Progenitor cell of endocrine pancreas (in vitro differentiated cells): ENCODE data around the gene TECPR2. TPM values are rescaled to one million over a fixed set of nuclear protein-coding genes. Genes with fewer than 3 reads are reported as not detected.

Experiments
- DNase-seq: peaks from one replicate; pipeline ENCODE4 v3.0.0; 2021; ENCODE audit warnings: low spot score; ENCODE audit not compliant: unreplicated experiment
- H3K27ac Mint-ChIP-seq: 2 replicates; pipeline ENCODE4 v1.8.0; 2021; ENCODE audit warnings: mild to moderate bottlenecking, moderate library complexity, mixed read lengths
- H3K27me3 Mint-ChIP-seq: 2 replicates; pipeline ENCODE4 v1.8.0; 2021; ENCODE audit warnings: mixed read lengths
- H3K36me3 Mint-ChIP-seq: 2 replicates; pipeline ENCODE4 v1.8.0; 2022; ENCODE audit warnings: mixed read lengths; ENCODE audit not compliant: insufficient read depth
- H3K4me1 Mint-ChIP-seq: 2 replicates; pipeline ENCODE4 v1.8.0; 2021; ENCODE audit warnings: low read depth, mixed read lengths
- H3K4me3 Mint-ChIP-seq: 2 replicates; pipeline ENCODE4 v1.8.0; 2021; ENCODE audit warnings: low read depth, mild to moderate bottlenecking, moderate library complexity, mixed read lengths
- H3K9me3 Mint-ChIP-seq: 2 replicates; pipeline ENCODE4 v1.8.0; 2021; ENCODE audit warnings: low read depth, mixed read lengths
- total RNA-seq: library from RNA; stranded (reverse); gene quantifications from 2 replicates; pipeline ENCODE4 v1.2.1, GENCODE V29; 2021
- TF ChIP-seq, protein P1 (sequence below): fragments of 200-600 bp; sonication (generic); IDR thresholded peaks from one replicate; pipeline ENCODE4 v1.5.0; 2021; ENCODE audit warnings: antibody characterized with exemption, mild to moderate bottlenecking; ENCODE audit not compliant: unreplicated experiment

Gene TECPR2
- total RNA-seq, 1 donor from 2014 or later = 34.2 TPM

DNA sequence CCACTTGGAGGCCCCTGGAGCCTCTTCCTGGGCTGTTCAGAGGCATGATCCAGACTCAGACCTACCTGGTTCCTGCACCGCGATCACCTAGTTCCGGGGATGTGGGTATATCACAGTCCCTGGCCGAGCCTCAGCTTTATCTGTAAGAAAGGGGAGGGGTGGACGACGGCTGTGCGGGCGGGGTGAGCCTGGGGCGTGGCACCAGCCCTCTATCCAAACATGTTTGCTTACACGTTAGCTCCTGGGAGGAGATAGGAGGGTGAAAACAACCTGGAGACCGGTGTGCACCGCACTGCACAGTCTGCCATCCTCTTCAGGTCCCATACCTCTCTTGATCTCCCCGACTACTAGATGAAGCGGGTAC lies 145.7 kb downstream of the TECPR2 start:
- Mint-ChIP-seq H3K4me1 (peaks cover 15% of the 10 kb centered on the region), H3K4me3 (peak overlapping the region; percentile 76), H3K27me3 (no peaks in the 10 kb centered on the region), H3K9me3 (no peaks in the 10 kb centered on the region), H3K27ac (peak overlapping the region; percentile 95), H3K36me3 (peaks cover 4% of the 10 kb centered on the region)
- no peak for DNase-seq
- TF ChIP-seq, protein P1, sequence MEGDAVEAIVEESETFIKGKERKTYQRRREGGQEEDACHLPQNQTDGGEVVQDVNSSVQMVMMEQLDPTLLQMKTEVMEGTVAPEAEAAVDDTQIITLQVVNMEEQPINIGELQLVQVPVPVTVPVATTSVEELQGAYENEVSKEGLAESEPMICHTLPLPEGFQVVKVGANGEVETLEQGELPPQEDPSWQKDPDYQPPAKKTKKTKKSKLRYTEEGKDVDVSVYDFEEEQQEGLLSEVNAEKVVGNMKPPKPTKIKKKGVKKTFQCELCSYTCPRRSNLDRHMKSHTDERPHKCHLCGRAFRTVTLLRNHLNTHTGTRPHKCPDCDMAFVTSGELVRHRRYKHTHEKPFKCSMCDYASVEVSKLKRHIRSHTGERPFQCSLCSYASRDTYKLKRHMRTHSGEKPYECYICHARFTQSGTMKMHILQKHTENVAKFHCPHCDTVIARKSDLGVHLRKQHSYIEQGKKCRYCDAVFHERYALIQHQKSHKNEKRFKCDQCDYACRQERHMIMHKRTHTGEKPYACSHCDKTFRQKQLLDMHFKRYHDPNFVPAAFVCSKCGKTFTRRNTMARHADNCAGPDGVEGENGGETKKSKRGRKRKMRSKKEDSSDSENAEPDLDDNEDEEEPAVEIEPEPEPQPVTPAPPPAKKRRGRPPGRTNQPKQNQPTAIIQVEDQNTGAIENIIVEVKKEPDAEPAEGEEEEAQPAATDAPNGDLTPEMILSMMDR = no peak

DNA sequence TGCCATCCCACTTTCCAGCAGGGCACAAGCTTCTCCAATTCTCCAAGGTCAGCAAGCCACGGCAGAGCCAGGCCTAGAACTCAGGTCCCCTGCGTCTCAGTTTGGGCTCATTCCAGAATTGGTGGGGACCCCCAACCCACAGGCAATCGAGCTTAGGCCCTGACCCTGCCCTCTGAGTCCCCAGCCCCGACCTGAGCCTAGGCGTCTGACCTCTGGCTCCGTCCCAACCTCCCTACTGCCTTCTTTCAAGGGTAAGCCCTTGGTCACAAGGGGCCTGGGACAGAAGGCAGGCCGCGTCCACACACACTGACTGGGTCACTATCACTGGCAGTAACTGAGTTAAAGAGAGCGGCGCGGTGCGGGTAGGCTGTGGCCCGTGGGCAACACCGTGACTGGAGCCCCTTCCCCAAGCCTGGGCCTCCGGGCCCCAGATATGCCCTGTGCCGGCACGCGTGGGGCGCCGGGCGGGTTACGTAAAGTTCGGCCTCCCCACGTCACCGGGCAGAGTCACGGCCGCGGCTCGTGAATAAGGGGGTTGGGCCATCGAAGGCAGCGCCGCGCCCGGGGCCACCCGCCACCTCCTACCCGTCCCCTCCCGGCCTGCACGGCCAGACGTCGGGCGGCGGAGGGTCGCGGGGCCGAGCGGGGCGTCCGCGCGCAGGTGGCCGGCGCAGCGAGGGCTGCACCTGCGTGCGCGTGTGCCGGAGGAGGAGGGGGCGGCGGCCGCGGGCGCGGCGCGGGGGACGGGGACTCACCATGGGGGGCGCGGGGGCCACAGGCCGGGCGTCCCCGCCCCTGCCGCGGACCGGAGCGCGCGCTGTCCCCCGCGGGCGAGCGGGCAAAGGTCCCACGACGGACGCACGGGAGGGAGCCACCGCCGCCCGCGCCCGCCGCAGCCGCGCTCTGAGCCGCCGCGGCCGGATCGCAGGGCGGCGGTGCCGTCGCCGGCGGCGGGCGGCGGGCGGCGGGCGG lies 146.3 kb downstream of the TECPR2 start:
- DNase-seq = peak; percentile 37
- peaks cover 4% of the 10 kb centered on the region for H3K36me3 Mint-ChIP-seq
- H3K27me3 Mint-ChIP-seq = no peaks in the 10 kb centered on the region
- H3K4me3 Mint-ChIP-seq = peak overlapping the region; percentile 76
- H3K9me3 Mint-ChIP-seq = no peaks in the 10 kb centered on the region
- TF ChIP-seq, protein P1 = no peak
- peak overlapping the region; percentile 95 for H3K27ac Mint-ChIP-seq
- H3K4me1 Mint-ChIP-seq = peaks cover 15% of the 10 kb centered on the region

DNA sequence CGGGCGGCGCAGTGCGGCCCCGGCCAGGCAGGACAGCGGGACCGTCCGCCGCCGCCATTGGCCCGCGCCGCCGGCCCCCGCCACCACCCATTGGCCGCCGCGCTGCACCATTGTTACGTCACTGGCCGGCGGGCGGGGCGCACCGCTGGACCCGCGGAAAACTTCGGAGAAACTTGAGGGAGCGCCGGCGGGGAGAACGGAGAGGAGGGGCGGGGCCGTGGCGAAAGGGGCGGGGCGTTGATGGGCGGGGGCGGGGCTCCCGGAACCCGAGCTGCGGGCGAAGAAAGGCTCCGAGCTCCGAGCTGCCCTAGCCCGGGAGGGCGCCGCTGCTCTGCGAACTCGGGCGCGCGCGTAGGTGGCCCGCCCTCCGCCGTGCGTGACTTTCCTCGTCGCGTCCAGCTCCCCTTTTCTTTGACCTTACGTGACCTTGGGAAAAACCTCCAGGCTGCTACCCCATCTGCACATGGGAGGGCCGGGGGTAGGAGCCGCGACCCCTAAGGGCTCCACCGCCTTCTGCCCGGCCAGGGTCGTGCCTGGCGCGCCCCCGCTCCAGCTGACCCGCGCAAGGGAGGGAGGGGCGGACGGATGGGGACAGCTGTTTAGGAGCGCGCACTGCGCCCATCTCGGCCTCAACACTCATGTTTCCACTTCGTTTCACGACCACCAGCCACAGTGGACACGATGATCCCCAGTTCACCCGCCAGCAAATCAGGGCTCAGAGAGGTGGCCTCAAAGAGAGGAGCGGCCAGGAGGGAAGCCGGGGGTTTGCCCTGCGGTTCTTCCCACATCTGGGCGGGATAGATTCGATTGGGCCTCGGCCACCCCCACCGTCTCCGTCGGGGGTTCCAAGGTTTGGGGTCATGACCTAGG lies 147.2 kb downstream of the TECPR2 start, which contains the start of gene ANKRD9:
Gene ANKRD9 (minus strand): TSS at position 31 of the 870 bp plus-strand sequence. CDS start 1,887 bp downstream, outside the sequence.
- peak within 1 kb of the TSS; percentile 76 for H3K4me3 Mint-ChIP-seq
- H3K27ac Mint-ChIP-seq = peak within 1 kb of the TSS; percentile 95
- H3K36me3 Mint-ChIP-seq = peaks cover 4% of the 10 kb centered on the region
- no peaks in the 10 kb centered on the region for H3K9me3 Mint-ChIP-seq
- peaks cover 15% of the 10 kb centered on the region for H3K4me1 Mint-ChIP-seq
- H3K27me3 Mint-ChIP-seq = no peaks in the 10 kb centered on the region
- peak; percentile 93 for DNase-seq
- TF ChIP-seq, protein P1 = peak; percentile 6

DNA sequence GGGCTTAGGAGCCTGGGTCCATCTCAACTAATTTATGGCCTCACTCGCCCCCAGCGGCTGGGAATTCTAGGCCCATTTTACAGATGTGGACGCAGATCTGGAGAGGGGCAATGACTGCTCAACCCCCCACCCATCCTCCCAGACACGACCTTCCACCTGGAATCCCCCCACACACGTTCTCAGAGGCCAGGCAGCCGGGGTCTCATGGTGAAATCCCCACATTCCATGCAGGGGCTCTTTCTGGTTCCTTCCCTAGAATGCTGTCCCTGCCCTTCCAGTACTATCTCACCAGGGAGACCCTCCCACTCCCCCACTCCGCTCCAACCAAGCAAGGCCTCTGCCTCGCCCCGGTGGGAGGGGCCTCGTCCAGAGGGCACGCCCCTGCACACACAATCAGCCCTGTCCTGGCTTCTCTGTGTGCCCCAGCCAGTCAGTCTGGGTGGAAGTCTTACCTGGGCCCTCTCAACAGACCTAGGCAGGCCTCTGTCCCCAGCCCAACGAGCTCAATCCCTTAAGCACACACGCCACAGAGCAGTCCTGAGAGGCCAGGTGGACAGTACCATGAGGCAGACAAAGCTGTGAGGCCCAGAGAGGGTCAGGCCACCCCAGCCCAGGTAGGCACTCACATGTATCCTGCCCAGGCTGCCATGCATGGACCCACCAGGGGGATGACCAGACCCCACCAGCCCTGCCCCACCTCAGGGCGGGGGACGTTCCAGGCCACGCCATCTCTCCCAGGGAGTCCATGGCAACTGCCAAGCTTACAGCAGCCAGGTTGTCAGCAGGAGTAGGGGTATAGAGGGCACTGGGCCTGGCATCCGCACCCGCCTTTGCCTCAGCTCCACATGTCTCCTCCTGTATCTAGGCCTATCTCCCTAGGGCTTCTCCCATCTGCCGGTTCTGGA lies 148.1 kb downstream of the TECPR2 start:
- peaks cover 4% of the 10 kb centered on the region for H3K36me3 Mint-ChIP-seq

More for the DNA sequence above, 148.1 kb downstream of the TECPR2 start:
- TF ChIP-seq, protein P1 = no peak
- Mint-ChIP-seq H3K27me3 (no peaks in the 10 kb centered on the region), H3K9me3 (no peaks in the 10 kb centered on the region), H3K4me1 (peaks cover 15% of the 10 kb centered on the region), H3K4me3 (peak overlapping the region; percentile 76), H3K27ac (peak overlapping the region; percentile 85)
- peak; percentile 67 for DNase-seq
